Activated T-cell treated with anti-CD3 and anti-CD28 coated beads for 4 hours (primary cell): ENCODE data around the gene NIN.
"Not testable (repeated sequence)": the region's sequence is repeated elsewhere in the genome, so short reads cannot be mapped to it uniquely, and the experiment has no call there.

Experiments
- DNase-seq: peaks from one replicate; pipeline ENCODE4 v3.0.0-alpha.2; 2020

The NIN gene

DNA sequence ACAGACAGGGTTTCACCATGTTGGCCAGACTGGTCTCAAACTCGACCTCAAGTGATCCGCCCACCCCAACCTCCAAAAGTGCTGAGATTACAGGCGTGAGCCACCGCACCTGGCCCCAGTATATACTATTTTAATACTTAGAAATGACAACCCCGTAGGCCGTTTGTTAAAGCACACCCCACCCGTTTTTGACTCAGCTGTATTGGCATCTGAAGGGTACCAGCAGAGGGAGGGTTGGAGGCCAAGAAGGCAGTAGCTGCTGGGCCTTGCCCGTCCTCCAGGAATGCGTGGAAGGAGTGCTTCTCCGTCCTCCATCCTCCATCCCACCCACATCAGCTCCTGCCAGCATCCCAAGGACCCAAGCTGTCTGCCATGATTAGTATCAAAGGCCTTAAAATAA, 6.3 kb upstream of the NIN start:
- DNase-seq = no peak

DNA sequence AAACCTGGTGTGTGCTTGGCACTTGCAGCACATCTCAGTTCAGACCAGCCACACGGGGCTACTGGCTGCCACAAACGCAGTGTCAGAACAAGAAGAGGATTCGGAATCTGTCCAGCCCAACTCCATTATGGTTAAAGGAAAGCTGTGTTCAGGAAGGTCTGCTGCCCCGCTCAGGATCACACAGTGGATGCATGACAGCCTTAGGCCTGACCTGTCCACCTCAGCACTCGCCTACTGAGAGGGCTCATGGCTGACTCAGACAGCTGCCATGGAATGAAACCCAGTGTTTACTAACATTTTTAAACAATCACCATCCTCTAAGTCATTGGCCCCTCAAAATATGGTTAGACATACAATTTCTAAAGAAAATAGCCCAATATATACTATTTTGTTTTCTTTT, 5.6 kb upstream of the NIN start:
- no peak for DNase-seq

GRCh38 chr14:50835280-50835679, 4.3 kb upstream of the NIN start:
- no peak for DNase-seq

GRCh38 chr14:50834802-50835276, 3.9 kb upstream of the NIN start:
- no peak for DNase-seq

GRCh38 chr14:50832935-50833630, 2.1 kb upstream of the NIN start:
- DNase-seq = no peak

DNA sequence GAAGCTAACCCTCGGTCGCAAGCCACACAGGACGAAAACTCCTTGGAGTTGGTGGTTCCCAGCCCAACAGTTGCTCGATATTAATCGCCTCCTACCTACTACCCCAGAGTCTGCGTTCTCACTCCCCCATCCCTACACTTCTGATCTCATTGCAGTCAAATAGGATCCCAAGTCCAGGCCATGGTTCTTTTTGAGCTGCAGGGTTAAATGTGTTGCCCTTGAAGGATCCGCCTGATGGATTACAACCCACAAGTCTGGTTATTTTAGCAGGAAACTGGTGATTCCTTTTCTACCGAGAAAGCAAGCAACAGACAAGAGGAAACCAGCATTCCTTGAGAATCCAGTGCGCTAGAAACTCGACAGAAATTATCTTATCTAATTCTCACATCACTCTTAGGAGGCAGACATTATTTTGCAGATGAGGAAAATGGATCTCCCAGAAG, 785 bp upstream of the NIN start:
- DNase-seq = no peak

GRCh38 chr14:50830044-50830931, 674 bp downstream of the NIN start:
- peak; percentile 56 for DNase-seq

DNA sequence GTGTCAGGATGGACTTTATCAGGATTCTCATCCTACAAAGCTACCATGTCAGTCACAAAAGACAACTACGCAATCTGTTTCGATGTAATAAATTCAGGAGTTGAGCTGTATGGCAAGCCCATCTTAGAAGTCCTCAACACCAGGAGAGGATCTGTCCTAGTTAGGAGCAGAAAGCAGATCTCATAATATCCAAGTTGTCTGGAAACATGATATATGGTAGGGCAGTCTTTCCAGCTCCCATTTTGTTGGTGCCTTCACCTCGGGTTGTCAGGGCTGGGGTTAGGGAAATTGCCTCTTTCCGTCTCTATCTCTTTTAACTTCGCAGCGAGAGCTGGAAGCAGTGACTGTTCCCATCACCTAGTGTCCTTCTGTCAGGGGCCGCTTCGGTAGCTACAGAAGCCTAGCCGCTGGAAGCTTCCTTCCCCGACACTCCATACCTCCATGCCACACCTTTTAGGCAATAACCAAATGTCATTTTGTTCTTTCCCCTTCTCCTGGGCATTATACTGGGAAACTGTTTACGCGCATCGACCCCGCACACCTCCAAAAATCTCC, 1.4 kb downstream of the NIN start:
- DNase-seq = no peak

GRCh38 chr14:50828721-50829488, 2.1 kb downstream of the NIN start:
- DNase-seq = no peak

DNA sequence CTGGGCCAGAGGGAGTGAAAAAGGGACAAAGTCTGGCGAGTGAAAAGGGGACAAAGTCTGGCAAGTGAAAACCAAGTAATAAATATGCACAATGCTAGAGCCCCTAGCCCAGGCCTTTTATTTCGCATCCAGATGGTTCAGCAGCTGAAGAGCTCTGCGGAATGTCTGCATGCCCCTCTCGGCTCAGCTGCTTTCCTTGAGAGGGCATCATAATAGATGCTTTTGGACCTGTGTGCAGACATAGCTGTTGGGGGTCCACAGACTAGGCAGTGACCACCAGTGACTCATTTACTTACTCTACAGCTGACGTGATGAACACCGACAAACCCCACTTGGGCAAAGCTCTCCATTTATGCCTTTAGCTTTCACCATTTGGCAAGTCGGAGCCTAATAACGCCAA, 4.3 kb downstream of the NIN start:
- DNase-seq = no peak

DNA sequence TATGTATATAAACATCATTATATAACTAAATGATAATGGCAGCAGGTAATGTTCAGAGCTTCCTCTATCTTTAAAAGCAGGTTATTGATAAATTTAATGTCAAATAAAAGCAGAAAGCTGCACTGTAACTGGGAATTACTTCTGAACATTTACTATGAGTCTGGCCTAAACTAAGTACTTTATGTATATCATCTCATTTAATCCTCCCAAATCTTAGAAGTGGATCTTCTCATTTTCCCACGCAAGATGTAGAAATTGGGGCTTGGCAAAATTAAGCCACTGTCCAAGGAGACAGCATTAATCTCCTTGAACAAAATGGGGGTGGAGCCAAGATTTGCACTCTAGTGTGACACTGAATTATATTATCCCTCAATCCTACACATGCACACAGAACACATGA, 5.7 kb downstream of the NIN start:
- no peak for DNase-seq

- DNase-seq = no peak
These were observed 7.0 kb downstream of the NIN start for GRCh38 chr14:50823762-50824636.

DNA sequence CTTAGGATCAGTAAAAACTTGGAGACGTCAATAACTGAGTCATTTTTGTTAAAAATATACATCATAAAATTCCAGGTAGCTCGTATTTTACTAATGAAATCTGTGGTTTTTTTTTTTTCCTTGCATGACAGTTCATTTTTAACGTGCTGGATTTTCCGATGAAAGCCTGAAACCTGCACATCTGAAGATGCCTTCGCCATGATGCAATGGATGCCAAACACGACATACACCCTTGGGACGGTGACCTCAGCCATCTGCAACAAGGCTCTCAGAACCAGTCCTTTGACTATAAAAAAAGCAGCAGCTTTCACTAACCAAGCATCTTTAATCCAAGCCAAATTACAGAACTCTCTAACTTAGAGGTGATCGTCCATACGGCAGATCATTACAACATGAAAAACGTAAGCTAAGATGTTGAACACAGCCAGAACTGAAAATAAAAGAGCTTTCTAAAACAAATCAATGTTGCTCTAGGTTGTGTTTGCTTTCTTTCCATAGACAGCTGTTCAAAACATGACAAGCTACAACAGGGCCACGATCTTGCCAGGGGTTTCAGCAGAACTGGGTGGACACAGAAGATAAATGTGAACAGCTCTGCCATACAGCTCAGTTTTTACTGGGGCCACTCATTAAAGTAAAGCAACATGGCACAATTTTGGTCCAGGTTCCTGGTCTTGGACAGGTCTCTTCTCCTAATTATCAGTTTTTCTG, 7.8 kb downstream of the NIN start:
- no peak for DNase-seq

GRCh38 chr14:50822501-50823042, 8.4 kb downstream of the NIN start:
- DNase-seq = no peak

DNA sequence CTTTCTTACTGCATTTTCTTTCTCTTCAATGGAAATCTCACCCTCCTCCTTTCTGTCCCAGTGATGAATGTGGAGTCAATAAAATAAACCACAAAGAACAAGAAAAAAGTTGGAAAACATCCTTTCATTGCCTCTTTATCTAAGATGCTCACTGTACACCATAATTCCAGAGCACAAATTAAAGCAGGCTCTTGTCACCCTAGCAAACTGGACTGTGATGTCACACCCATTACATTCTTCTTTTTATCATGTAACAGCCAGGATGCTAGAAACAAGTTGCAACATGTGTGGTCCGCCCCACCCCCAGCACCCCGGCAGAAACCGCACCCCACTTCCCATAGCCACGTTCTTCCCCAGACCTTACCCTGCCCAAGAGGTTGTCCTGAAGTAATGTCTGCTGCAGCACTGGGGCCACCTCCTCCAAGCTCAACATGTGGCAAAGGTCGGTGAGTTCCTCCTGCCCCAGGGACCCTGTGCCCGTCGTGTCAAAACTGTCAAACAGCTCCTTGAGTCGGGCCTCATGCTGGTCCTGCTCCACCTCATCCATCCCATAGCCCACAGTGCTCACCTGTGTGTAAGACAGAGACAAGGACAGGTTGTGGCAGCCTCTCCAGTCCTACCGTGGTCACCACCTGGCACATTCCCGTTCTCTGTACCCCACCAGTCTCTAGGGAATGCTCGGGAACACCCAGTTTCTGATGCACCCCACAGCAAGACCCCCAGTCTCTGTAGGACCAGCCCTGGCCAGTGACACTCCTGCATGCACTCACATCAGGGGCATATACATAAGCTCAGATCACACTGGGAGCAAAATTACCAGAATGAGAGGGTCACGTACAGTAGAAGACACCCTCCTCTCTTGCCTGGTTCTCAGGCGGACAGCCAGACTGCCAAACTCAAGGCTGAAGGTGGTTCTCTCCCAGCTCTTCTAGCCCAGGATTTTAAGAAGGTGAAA, 9.2 kb downstream of the NIN start:
- DNase-seq = no peak

GRCh38 chr14:50820786-50821509, 10.0 kb downstream of the NIN start:
- DNase-seq = no peak

DNA sequence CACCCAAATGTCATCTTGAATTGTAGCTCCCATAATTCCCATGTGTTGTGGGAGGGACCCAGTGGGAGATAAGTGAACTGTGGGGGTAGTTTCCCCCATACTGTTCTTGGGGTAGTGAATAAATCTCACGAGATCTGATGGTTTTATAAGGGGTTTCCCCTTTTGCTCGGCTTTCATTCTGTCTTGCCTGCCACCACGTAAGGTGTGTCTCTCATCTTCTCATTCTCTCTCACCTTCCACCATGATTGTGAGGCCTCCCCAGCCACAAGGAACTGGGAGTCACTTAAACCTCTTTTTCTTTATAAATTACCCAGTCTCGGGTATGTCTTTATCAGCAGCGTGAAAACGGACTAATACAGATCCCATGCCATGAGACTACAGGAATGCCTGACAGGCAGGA, 11.7 kb downstream of the NIN start:
- DNase-seq = not testable (repeated sequence)

- no peak for DNase-seq
These were observed 14.4 kb downstream of the NIN start for GRCh38 chr14:50816395-50817047.

GRCh38 chr14:50815526-50815925, 15.4 kb downstream of the NIN start:
- DNase-seq = not testable (repeated sequence)
